NCI-H187 (cell line): ENCODE data around the gene MPL.

Experiments used
- DNase-seq, 2 experiments: peaks; one replicate each; lab custom pipeline; 2025; lab: John Stamatoyannopoulos, UW

Gene MPL

DNA sequence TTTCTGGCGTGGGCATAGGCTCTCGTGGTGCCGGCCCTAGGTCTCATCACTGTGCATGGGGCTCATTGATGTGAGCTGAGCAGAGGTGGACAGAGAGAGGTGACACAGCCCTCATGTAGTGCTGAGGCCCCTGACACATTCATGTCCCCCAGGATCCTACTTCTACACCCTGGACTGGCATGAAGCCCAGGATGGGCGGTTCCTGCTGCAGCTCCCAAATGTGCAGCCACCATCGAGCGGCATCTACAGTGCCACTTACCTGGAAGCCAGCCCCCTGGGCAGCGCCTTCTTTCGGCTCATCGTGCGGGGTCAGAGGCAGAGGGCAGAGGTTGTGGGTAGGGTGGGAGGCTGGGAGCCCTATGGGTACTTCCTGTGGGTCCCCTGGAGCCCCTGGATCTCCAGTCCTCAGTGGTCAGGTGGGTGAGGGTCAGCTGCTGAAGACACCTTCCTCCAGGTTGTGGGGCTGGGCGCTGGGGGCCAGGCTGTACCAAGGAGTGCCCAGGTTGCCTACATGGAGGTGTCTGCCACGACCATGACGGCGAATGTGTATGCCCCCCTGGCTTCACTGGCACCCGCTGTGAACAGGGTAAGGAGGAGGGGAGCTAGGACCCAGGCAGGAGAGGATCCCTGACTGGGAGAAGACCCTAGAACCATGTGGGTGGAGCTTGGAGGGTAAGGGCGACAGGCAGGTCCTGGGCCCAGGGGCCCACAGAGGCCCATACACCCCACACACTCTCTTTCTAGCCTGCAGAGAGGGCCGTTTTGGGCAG is 30.7 kb upstream of the MPL start:
- no peak for DNase-seq

GRCh38 chr1:43307458-43308158 is 30.0 kb upstream of the MPL start:
- DNase-seq: no peak

GRCh38 chr1:43308635-43309404 is 28.8 kb upstream of the MPL start:
- no peak for DNase-seq

DNA sequence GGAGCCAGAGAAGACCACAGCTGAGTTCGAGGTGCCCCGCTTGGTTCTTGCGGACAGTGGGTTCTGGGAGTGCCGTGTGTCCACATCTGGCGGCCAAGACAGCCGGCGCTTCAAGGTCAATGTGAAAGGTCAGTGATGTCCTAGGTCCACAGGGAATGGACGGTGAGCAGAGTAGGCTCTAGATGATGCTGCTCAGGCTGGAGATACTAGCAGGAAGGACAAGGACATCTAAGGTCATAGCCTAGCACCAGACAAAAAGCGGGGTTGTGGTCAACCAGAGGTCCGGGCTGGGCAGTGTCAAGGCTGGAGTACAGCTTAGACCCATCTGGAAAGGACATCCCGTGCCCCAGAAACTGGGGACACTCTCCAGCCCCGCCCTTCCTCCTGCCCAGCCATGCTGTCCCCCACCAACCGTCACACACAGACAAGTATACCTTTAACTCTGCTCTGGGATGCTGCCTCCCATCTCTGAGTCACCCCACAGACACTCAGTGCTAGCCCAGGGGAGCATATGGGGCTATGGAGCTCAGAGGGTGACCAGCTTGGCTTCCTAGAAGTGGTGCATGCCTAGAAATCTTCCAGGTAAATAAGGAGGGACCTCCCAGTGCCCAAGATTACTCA is 28.1 kb upstream of the MPL start:
- DNase-seq: no peak

DNA sequence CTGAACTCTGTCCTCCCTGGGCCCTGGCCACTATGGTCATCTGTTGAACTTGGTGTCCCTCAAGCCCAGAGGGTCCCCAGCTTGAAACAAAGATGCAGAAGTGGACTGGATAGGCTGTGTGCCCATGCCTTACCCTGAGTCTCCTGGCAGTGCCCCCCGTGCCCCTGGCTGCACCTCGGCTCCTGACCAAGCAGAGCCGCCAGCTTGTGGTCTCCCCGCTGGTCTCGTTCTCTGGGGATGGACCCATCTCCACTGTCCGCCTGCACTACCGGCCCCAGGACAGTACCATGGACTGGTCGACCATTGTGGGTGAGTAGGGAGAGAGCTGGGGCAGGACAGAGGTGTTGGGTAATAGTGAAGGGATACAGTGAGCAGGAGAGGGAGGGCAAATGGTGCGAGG is 26.1 kb upstream of the MPL start:
- no peak for DNase-seq

- DNase-seq: no peak
Measured at GRCh38 chr1:43312212-43312623, 25.4 kb upstream of the MPL start.

DNA sequence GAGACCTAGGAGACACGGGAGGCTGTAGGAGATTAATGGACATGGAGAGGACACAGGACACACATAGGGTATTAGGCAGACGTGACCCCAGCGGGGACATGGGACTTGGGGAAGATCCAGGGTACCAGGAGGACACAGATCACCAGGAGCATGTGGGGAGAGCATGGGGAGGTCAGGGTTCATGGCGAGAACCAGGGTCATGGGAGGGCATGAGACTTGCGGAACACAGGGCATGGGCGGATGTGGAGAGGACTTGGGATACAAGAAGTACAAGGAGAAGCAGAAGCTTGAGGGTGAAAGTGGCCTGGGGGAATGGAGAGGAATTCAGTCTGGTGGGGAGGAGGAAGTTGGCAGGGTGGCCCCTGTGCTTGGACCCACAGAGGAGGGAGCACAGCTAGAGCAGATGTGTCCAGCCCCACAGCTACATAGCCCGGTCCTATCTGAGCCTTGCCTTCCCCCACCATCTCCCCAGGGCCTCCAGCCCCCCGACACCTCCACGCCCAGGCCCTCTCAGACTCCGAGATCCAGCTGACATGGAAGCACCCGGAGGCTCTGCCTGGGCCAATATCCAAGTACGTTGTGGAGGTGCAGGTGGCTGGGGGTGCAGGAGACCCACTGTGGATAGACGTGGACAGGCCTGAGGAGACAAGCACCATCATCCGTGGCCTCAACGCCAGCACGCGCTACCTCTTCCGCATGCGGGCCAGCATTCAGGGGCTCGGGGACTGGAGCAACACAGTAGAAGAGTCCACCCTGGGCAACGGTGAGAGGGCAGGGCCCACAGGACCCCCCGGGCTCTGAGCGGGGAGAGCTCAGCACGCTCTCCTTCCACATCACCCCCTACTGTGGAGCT is 24.7 kb upstream of the MPL start:
- DNase-seq: no peak

DNA sequence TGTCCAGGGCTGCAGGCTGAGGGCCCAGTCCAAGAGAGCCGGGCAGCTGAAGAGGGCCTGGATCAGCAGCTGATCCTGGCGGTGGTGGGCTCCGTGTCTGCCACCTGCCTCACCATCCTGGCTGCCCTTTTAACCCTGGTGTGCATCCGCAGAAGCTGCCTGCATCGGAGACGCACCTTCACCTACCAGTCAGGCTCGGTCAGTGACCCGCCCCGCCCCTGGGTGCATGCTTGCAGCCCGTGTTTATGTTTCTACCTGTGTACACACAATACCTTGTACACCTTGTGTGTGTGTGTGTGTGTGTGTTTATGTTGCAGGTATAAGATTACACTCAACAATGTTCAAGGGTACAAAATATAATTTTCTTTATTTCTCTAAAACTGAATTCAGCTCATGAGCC is 23.8 kb upstream of the MPL start:
- no peak for DNase-seq

DNA sequence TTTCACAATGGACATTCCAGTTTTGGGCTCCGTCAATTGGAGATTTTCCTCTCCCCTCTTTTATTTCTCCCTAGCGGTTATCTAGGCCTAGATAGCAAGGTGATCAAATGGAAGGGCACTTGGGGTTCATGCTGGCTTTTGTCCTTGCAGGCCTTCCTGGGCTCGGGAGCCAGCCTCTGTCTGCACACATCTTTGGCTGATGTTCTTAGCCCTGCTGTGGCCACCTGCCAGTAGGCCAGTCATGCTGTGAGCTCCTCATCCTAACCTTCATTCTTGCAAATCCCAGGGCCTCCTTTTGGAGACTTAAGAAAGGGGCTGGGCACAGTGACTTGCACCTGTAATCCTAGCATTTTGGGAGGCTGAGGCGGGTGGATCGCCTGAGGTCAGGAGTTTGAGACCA is 23.4 kb upstream of the MPL start:
- no peak for DNase-seq

GRCh38 chr1:43315481-43315880 is 22.1 kb upstream of the MPL start:
- no peak for DNase-seq

DNA sequence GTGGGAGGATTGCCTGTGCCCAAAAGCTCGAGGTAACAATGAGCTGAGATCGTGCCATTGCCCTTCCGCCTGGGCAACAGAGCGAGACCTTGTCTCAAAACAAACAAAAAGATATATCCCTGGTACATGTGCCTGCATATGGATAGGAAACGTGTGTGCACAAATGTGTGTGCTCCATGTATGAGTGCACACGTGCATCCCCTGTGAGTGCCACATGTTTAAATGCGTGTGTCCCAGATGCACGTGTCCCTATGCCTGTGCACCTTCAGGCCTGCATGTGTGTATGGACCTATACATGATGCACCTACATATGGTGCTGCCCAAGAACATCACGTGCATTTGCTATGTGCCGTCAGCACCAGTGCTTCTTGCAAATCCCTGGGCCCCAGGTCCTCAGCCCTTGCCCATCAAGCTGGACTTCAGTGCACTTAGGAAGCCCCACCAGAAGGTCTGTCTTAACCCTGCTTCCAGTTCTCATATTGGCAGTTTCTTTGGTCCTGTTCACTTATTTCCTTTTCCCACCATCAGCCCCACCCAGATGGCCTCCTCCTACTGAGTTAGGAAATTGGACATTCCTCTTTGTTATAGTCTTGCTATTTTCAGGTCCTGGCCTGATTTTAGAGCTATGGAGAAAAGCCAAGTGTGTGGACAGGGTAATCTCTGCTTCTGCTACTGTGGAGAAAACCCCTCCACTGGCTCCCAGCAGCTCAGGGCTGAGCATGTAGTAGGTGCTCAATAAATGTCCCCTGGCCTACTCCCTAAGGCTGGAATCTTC is 21.5 kb upstream of the MPL start:
- no peak for DNase-seq

DNA sequence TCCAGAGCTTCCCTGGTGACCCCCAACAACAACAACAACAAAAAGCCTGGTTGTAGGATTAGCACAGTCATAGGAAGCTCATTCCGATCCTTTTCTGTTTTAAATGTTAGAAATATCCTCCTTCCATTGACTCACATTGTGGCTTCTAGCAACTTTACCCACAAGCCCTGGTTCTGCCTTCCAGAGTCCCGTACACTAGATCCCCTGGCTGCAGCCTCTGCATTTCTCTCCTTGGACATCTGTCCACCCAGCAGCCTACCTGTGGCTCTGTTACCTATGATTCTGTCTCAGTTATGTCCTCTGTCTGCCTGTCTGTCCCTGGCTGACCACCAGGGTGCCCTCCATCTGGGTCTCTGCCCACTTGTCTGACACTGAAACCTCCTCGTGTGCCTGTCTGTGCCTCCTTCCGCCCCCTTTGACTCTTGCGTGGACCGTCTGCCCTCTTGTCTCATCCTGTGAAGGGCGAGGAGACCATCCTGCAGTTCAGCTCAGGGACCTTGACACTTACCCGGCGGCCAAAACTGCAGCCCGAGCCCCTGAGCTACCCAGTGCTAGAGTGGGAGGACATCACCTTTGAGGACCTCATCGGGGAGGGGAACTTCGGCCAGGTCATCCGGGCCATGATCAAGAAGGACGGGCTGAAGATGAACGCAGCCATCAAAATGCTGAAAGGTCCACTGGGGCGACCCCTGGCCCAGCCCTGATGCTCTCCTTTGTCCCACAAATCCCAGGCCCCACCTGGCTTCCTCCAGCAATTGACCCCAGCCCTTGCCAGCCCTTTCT is 20.7 kb upstream of the MPL start:
- DNase-seq: no peak

GRCh38 chr1:43317817-43318471 is 19.7 kb upstream of the MPL start:
- DNase-seq: no peak

DNA sequence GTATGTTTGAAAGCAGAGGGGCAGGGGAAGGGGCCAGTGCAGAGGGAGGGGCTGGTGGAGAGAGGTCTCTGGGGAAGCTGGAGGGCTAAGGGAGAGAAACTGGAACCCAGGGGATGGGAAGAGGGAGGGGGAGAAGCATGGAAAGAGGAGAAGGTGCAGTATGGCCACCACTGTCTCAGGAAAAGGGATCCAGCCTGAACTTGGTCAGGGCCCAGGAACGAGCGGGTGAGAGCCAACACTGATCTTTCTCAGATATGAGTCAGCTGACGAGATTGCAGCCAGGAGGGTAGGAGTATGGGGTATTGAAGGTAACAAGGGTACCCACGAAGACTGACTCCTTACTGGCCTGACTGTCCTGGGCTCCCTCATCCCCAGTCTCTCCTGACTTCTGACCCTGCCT is 18.8 kb upstream of the MPL start:
- no peak for DNase-seq

GRCh38 chr1:43319288-43319687 is 18.3 kb upstream of the MPL start:
- DNase-seq: no peak

- DNase-seq: no peak
Measured at GRCh38 chr1:43319766-43320165, 17.9 kb upstream of the MPL start.

- no peak for DNase-seq
Measured at GRCh38 chr1:43321331-43321891, 16.2 kb upstream of the MPL start.

GRCh38 chr1:43322506-43322905 is 15.1 kb upstream of the MPL start:
- DNase-seq: no peak

DNA sequence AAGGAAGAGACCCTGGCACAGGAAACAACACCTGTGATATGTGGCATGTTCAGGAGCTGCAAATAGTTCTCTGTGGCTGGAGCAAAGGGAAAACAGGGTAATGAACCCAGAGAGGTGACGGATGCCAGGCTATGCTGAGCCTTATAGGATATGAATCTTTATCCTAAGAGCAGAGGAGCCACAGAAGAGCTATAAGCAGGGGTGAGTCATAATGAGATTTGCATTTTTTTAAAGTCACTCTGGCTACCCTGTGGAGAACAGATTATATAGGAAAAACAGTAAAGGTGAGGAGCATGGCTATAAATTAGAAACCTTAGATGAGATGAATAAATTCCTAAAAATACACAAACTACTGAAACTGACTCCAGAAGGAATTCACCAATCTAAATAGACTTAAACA is 12.8 kb upstream of the MPL start:
- DNase-seq: no peak
